Stimulated activated CD8-positive, alpha-beta memory T cell treated with anti-CD3 and anti-CD28 coated beads, Interleukin-4, amount 100 ng/mL, for 48 hours (primary cell): ENCODE measurements around the gene IKZF2.
A peak's percentile ranks its signal among the peaks of the same experiment; 100 is the strongest.
"Not testable (repeated sequence)": the region's sequence is repeated elsewhere in the genome, so short reads cannot be mapped to it uniquely, and the experiment has no call there.

ENCODE experiments used
- DNase-seq: peaks from one replicate; pipeline ENCODE4 v3.0.0-alpha.2; 2020

Gene IKZF2

GRCh38 chr2:213032607-213033006, 118.8 kb downstream of the IKZF2 start:
- DNase-seq: no peak

- DNase-seq: no peak
These were observed 128.4 kb downstream of the IKZF2 start for GRCh38 chr2:213022987-213023386.

DNA sequence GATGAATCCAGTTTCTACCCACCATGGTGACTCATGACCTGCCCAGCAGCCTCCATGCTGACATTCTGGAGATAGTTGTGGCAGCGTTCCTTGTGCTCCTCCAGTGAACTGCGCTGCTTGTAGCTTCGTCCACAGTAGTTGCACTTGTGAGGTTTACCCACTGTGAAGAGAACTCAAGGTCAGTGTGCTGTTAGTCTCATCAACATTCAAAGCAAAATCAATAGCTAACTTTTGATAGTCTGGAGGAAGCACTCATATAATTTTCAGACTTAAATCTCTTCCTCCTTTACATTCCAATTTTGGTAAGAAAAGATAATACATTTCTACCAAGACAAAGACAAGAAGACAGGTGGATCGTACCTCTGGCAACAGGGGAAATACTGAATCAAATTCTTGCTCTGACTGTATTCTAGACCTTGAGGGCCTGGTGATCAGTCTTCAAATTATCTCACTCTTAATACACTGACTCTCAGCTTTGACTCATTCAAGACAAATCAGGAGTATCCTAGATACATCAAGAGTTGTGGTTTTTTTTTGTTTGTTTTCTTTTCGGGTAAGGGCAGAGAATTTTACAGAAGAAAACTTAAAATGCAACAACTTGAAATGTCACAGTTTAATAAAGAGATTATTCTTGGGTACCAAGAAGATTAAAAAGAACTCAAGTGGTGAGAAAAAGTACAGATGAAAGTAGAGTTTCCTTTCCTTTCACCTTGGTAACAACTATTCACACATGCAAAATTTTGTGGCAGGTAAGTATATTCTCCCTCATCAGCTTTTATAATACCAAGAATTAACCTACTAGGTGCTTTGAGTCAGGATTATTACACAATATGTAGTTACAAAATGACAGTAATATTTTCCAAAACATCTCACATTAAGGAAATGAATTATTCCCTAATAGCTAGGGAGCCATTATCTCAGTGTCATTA, 129.2 kb downstream of the IKZF2 start:
- peak; percentile 39 for DNase-seq

DNA sequence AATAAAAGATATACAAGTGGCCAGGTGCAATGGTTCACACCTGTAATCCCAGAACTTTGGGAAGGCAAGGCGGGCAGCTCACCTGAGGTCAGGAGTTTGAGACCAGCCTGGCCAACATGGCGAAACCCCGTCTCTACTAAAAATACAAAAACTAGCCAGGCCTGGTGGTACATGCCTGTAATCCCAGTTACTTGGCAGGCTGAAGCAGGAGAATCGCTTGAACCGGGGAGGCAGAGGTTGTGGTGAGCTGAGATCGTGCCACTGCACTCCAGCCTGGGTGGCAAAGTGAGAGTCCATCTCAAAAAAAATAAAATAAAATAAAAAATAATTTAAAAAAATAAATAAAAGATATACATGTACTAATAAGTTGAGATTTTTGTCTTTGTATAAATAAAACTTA, 130.5 kb downstream of the IKZF2 start:
- DNase-seq: not testable (repeated sequence)

DNA sequence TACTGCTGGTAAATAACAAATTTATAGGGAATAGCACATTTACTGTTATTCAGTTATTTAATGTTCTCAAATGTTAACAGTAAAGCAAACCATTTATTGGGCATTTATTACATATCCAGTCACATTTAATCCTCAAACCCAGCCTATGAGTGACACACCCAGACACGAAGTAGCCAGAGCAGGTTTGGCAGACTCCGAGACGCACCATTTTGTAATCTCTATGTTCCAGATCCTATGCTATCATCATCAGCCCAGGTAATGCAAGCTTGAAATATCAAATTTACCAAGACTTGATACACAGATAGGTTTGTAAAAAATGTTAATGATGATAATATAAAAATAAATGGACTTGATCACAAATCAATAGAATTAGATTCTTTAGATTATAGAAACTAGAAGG, 131.1 kb downstream of the IKZF2 start:
- no peak for DNase-seq

GRCh38 chr2:213019368-213019767, 132.0 kb downstream of the IKZF2 start:
- no peak for DNase-seq

DNA sequence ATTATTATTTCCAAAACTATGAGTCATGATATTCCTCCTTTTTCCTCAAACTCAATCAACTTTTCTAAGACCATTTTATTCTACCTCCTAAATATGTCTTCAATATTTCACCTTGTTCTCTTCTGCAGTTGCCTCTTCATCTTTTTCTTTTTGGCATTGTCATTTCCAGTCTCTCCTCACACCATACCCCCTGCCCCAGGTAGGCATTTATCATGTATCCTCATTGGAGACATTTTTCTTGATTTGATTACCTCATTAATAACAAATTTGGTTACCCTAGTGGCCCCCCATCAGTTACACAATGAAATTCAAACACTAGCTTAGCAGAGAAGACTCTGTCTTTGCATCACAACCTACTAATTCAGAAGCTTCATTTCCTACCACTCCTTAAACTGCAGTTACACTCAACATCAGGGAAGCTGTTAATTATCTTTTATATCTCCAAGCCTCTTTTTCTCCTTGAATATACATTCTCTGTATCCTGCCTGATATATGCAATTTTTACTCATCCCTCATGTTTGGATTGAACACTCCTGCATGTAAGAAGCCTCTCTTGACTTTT, 133.0 kb downstream of the IKZF2 start:
- no peak for DNase-seq

GRCh38 chr2:213017404-213017803, 134.0 kb downstream of the IKZF2 start:
- no peak for DNase-seq

GRCh38 chr2:213016984-213017351, 134.4 kb downstream of the IKZF2 start:
- DNase-seq: no peak

- no peak for DNase-seq
These were observed 135.0 kb downstream of the IKZF2 start for GRCh38 chr2:213016166-213016983.

DNA sequence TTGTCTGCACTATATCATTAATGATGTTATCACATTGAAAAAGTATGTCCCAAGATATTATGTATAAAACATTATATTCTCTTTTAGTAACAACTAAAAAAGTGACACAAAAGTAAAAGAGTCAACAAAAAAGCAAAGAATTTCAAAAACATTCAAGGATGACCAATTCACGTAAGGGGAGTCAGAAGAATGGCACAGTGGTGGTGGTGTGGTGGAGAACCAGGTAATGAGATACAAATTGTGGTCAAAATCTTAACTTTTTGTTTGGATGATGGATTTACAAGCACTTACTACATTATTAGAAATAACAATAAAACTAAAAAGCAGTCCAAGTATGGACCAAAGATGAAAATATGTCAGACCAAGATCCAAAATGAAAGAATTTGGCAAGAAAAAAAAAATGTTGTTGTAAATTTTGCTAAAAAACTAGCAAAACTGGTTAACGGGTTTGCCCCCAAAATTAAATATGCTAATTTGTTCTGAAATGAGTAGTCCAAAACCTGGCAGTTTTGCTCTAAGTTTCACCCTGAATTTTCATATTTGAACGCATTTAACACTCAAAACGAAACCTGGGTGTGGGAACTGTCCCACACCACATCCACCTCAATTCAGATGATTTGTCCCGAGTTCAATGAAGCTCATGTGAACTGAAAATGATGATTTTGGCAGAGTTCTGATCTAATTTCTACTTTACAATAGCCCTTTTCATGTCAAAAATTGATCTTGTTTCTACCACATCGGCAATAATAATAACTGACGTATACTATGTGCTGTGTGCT, 135.8 kb downstream of the IKZF2 start:
- DNase-seq: peak; percentile 60

DNA sequence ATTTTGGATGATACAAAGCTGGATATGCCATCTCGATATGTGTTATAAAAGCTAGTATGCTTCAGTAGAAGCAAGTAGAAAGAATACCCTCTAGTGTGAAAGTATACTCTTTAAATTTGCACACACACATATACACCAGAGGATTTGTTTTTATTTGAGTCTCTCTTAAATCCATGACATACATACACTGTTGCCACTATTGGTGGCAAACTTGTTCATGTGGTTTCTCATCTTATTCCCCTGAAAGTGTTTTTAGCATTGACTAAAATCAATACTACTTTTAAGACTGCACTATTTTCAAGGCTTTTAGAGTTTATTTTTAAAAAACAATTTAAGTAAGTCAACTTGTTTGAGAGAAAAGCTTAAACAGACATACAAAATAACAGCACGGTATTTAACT, 137.4 kb downstream of the IKZF2 start:
- DNase-seq: no peak

- no peak for DNase-seq
These were observed 139.9 kb downstream of the IKZF2 start for GRCh38 chr2:213011505-213011904.

DNA sequence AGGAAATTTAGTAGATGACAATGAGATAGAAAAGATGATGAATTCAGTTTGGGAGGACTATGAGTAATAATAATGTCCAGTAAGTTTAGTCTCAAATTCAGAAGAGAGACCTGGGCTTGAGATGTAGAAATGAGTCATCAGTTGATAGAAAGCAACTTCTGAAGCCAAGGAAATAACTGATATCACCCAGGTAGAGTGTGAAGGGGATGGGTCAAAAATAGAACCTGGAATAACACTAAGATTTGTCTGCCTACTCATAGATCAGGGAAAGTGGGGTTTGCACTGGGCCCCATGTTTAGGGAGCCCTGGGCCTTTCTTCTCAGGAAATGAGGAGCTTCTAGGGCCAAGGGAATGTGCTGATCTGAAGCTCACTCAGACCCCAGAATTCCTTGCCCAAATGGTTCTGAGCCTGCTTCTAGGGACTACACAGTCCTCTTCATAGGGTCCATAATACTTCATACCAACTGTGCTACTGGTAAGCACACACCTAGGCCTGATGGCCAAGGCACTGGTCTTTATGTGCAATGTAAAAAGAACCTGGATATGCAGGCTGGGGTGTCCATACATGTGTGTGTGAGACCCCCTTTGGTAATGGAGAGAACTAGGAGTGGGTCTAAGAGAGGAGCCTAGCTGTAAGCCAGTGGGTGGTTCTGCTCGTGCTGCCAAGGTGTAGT, 141.2 kb downstream of the IKZF2 start:
- DNase-seq: no peak

DNA sequence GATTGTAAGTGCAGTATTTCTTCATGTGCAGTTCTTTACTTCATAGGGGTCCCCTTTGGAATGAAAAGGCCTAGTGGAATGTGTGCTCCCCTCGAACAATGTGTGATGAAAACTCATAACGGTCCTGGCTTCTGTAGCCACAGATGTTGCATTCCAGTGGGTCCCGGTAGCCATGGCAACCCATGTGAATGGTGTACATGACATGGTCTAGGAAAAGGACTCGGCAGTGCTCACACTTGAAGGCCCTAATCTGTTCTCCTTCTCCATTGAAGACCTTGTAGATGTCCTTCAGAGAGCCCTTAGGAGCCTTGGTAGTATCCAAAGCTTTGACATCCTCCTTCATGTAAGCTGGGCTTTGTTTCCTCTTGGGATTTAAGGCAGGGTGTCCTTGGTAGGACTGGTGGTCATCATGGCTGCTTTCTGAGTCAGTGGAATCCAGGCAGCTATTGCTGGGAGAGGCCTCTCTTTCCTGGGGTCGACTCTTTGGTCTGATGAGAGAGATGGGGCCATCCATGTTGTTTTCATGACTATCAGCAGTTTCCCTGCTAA, 144.0 kb downstream of the IKZF2 start:
- no peak for DNase-seq

DNA sequence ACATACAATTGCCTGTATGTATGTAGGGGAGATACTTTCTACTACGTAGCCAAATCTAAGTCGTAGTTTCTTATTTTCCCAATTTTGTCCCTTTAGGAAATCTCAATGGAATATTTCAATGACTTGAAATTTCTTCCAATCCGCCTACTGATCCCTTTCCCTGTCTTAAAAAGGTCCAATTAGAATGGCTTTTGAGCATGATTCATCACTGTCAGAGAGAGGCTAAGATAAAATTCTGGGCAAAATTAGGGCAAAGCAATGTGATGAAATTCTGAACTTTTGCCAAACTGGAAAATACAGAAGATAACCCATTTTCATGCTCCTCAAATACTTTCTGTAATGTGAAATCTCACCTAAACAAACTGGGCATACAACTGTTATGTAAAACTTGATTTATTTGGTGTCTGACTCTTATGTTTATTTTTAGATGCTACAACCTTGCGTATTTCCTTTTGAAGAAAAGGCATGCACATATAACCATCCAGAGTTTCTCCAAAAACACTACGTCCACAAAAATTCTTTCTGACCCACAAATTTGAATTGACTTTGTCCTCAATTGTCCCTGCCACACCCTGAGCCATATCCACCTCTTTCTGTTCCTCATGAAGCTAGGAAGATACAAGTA, 147.1 kb downstream of the IKZF2 start:
- DNase-seq: no peak

DNA sequence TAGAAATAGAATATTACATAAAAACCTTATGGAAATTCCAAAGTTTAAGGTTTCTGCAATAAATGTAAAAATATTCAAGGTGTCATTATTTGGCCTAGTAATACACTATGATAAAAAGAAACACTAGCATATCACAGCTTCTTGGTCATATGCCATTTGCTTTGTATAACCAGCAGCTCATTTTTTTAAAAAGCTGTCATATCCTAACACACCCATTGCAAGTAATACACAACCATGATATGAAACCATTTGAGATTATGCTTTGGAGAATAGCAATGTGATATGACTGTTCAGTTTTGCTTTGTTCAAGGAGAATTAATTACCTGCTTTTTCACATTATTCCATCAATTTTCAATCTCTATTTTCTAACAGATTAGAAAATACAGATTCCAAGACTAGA, 149.0 kb downstream of the IKZF2 start:
- no peak for DNase-seq

GRCh38 chr2:213001297-213001910, 150.0 kb downstream of the IKZF2 start:
- DNase-seq: no peak

- DNase-seq: no peak
These were observed 152.6 kb downstream of the IKZF2 start for GRCh38 chr2:212998626-212999359.

DNA sequence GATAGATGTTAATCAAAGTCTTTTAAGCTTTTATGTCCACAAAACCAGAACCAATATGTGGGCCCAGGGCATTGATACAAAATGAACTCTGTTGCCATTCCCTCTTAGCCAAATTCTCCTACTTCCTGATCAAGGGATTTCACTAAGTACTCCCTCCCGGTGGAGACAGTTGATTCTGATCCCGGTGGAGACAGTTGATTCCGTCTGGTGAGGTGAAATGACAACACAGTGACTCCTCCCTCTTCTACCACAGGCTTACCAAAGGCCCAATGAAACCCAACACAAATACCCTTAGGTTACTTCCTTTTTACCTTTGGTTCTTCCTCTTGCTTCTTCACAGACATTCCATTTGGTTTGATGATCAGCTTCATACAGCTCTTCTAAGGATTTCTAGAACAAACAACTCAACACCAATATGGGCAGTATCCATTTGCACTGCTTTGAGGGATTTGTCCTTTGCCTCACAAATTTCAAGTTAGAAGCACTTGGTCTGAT, 153.8 kb downstream of the IKZF2 start:
- no peak for DNase-seq
